Measurements from ENCODE around the gene RNF10. TPM values are rescaled to one million over a fixed set of nuclear protein-coding genes. Genes with fewer than 3 reads are reported as not detected.

The RNF10 gene
- total RNA-seq, 1 experiment from 2014 or later = 79.7 TPM

GRCh38 chr12:120618954-120619615 lies 84.9 kb downstream of the RNF10 start:
- Histone ChIP-seq H3K9me3 (ENCODE audit: low read length) (no peaks in the 10 kb centered on the region), H3K36me3 (ENCODE audit: low read depth, low read length) (no peaks in the 10 kb centered on the region), H3K4me1 (ENCODE audit: insufficient read depth, low read length) (peaks cover 23% of the 10 kb centered on the region), H3K27ac (ENCODE audit: low read length) (no peak overlapping the region), H3K9ac (ENCODE audit: low read length) (no peak overlapping the region), H3F3A (ENCODE audit: low read length, unreplicated experiment) (no peaks in the 10 kb centered on the region), H3K4me2 (ENCODE audit: low read length) (no peak overlapping the region), H3K27me3 (ENCODE audit: low read length) (no peaks in the 10 kb centered on the region), H3K4me3 (ENCODE audit: low read length) (no peak overlapping the region), H4K20me1 (ENCODE audit: low read length) (no peaks in the 10 kb centered on the region), H3K79me2 (ENCODE audit: low read length) (no peaks in the 10 kb centered on the region), H3K9me2 (replicated peaks; ENCODE audit: low read length) (no peaks in the 10 kb centered on the region), H2AFZ (ENCODE audit: low read length) (0 out of 2 replicates have a peak overlapping the region, but pooled peaks have one; percentile 23)
- CTCF ChIA-PET = no interaction called here
- POLR2A ChIA-PET (ENCODE audit: unreplicated experiment) = interaction anchor here (0.5 kb wide), 1 partner anchor 388 kb away, joined by 3 read pairs; no protein-coding TSS in a partner anchor
- intact Hi-C loops (cut with micrococcal nuclease) = no loop called here
- DNase-seq (no peak), ATAC-seq (no peak)
- TF ChIP-seq EZH2phosphoT487 (IDR thresholded peaks at IDR 0.05; ENCODE audit: borderline replicate concordance, low read length) (no peak), CTCF (conservative IDR thresholded peaks at IDR 0.05; ENCODE audit: low read depth, low read length) (no peak), EZH2 (IDR thresholded peaks at IDR 0.05; ENCODE audit: low read length, unreplicated experiment) (no peak)
- no TSS peak for BruUV-seq (replicated peaks)

GRCh38 chr12:120620624-120621023 lies 86.5 kb downstream of the RNF10 start:
- Histone ChIP-seq H3K4me1 (ENCODE audit: insufficient read depth, low read length) (peaks cover 23% of the 10 kb centered on the region), H3K4me2 (ENCODE audit: low read length) (peak overlapping the region; percentile 64), H3F3A (ENCODE audit: low read length, unreplicated experiment) (no peaks in the 10 kb centered on the region), H3K79me2 (ENCODE audit: low read length) (no peaks in the 10 kb centered on the region), H3K9ac (ENCODE audit: low read length) (no peak overlapping the region), H3K36me3 (ENCODE audit: low read depth, low read length) (no peaks in the 10 kb centered on the region), H2AFZ (ENCODE audit: low read length) (no peak overlapping the region), H4K20me1 (ENCODE audit: low read length) (no peaks in the 10 kb centered on the region), H3K27me3 (ENCODE audit: low read length) (no peaks in the 10 kb centered on the region), H3K4me3 (ENCODE audit: low read length) (no peak overlapping the region), H3K9me2 (replicated peaks; ENCODE audit: low read length) (no peaks in the 10 kb centered on the region), H3K27ac (ENCODE audit: low read length) (peak overlapping the region; percentile 54), H3K9me3 (ENCODE audit: low read length) (no peaks in the 10 kb centered on the region)
- ATAC-seq (peak; percentile 97), DNase-seq (peak; percentile 92)
- ChIA-PET CTCF (no interaction called here), POLR2A (ENCODE audit: unreplicated experiment) (no interaction called here)
- no TSS peak for BruUV-seq (replicated peaks)
- intact Hi-C loops (cut with micrococcal nuclease) = no loop called here
- no peak for TF ChIP-seq EZH2phosphoT487 (IDR thresholded peaks at IDR 0.05; ENCODE audit: borderline replicate concordance, low read length)
- TF ChIP-seq CTCF (conservative IDR thresholded peaks at IDR 0.05; ENCODE audit: low read depth, low read length) = no peak
- no peak for TF ChIP-seq EZH2 (IDR thresholded peaks at IDR 0.05; ENCODE audit: low read length, unreplicated experiment)
